ENCODE data around the gene LYPLAL1.
"Not testable (repeated sequence)": the region's sequence is repeated elsewhere in the genome, so short reads cannot be mapped to it uniquely, and the experiment has no call there.

The LYPLAL1 gene

DNA sequence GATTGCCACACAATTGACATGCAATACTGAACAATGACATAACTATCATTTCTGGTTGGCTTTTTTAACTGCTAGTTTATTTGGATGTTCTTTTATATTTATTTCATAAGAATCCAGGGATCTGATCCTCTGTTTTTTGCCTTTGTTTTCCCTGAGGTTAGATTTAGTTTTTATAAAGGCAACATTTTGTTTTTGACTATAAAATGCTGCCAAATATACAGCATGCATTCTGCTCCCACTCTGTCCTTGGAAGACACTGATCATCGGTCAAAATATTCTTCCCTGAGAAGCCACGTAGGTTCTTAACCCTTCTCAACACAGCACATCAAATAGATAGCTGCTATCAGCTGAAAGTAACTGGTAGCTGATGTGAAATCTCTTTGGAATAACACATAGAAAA, 52.5 kb downstream of the LYPLAL1 start:
- DNase-seq, result no peak

DNA sequence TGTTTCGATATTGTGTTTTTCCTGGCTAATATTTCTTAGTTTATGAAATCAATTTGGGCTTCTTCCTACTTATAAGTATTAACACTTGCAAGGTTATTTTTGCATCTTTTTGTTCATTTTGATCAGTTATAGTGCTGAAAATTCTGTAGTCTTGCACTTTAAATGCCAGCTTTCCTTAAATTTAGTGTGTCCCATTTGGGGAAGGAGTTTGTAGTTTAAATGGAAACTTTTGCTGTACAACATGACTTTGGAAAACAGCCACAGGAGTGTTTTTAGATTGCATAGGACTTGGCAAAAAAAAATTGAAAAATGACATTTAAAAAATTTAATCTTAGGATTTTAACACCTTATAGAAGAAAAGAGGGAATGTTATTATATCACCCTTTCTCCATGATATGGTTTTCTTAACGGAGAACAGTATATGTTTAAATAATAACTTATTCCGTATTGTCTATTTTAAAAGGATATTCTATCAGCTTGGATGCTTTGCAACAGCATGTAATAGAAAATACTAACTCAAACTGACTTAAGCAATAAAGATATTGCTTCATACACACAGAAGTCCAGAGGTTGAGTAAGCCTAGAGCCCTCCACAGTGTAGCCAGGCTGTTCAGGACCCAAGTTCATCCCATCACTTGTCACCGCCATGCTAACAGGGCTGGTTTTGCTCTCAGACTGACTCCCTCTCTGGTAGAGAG, 53.8 kb downstream of the LYPLAL1 start:
- DNase-seq, result no peak

DNA sequence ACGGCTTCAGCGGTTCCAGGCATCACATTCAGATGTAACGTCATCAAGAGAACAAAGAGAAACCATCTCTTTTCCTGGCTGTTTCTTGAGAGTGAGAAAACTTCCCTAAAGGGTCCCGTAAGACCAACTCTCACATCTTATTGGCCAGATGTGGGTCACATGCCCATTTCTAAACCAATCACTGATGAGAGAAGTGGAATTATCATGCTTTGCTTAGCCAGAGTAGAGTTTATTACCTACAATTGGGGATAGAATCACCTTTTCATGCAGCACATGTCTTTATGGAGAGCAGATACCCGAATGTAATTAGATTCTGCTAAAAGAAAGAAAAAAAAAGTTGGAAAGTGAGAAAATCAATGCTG, 54.4 kb downstream of the LYPLAL1 start:
- DNase-seq, result no peak

DNA sequence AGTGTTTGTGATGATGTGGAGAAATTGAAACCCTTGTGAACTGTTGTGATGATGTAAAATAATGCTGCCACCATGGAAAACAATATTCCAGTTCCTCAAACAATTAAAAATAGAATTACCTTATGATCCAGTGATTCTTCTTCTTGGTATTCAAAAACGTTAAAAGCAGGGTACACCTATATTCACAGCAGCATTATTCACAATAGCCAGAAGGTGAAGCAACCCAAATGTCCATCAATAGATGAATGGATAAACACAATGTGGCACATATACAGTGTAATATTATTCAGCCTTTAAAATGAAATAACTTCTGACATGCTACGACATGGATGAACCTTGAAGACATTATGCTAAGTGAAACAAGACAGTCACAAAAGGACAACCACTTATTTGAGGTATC, 59.2 kb downstream of the LYPLAL1 start:
- no peak for DNase-seq

DNA sequence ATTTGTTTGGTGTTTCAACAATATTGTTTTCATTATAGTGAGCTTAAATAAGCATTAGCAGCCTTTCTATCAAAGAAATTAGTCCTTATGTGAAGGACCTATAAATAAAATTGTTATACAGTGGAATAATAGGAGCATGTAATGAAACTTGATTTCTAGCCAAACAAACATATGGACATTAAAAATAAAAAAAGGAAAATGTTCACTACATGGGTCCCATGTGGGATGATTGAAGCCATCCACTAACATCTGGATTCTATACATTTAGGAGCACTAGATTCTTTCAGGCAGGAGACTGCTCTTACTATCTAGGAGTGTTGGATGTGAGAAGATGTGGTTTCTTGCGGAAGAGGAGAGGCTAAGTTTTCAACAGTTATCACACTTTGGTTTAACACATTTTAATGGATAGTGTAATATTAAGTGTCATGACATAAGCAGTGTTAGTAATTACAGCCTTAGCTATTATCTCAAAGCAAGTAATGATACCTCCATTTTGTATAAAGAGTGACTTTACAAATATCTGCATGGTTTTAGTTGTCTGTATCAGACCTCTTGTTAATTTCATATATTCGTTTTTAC, 62.3 kb downstream of the LYPLAL1 start:
- DNase-seq, result no peak

DNA sequence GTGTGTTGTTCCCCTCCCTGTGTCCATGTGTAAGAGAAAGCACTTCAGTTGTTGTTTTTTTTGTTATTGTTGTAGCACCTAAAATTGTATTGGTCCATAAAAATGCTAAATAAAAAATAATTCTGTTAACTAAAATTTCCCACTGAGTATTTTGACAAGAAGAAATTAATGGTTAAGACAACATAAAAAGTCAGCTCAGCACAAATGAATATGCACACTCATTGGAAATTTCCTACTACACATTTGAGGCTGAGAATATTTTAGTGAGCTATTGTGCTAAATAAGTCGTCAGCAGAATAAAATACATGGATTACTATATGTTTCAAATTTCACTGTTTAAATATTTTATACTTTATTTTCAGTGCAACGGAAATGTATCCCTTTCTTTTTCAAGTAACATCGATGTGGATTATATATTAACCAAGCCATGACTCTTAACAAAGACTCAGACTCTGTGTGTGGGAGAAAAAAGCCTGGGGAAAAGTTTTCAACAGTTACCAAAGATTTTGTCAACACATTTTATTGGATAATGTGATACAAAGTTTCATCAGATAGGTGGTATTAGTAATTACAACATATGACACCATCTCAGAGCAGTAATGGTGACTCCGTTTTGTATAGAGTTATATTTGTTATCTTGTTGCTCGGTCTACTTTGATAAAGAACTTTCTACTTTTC, 63.4 kb downstream of the LYPLAL1 start:
- no peak for DNase-seq

DNA sequence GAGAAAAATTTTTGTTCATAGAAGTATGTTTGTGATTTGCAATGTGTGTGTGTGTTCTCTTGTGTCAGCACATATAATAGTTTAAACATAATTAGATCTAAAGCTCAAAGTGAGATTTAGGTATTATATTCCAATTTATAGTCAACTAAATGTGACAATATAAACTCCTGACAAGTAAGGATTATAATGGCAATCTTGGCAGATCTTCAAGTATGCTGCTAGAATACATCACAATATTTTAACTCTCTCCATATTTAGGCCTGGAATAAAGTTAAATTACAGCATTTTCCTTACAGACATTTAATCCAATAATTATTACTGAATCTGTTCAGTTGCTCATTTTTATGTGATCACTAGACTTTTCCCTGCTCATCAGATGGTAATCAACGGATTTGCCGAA, 65.8 kb downstream of the LYPLAL1 start:
- no peak for DNase-seq

DNA sequence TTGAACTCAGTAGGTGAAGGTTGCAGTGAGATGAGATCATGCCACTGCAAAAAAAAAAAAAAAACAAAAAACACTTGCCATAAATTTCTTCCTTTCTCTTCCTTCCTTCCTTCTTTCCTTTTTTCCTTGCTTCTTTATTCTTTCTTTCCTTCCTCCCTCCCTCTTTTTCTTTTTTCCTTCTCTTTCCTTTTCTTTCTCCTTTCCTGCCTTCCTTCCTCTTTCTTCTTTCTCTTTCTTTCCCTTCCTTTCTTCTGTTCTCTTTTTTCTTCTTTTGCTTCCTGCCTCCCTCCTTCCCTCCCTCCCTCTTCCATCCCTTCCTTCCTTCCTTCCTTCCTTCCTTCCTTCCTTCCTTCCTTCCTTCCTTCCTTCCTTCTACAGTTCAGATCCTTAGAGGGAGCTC, 71.2 kb downstream of the LYPLAL1 start:
- DNase-seq, result no peak

DNA sequence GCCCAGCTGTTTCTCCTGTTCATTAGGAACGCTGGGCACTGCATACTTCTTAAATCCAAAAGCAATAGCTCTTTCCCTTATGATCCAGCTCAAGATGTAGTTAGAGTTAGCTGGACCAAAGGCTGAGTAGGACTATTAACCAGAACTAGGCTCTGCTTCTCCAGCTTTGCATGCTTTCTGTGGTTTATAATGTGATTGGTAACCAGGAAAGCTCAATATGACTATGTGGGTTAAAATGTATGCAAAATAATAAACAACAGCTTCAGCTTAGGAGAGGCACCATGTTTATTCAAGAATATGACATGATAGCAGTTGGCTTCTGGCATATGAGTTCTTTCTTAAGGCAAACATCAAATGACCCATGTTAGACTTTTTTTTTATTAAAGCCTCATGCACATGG, 73.8 kb downstream of the LYPLAL1 start:
- DNase-seq, result no peak

DNA sequence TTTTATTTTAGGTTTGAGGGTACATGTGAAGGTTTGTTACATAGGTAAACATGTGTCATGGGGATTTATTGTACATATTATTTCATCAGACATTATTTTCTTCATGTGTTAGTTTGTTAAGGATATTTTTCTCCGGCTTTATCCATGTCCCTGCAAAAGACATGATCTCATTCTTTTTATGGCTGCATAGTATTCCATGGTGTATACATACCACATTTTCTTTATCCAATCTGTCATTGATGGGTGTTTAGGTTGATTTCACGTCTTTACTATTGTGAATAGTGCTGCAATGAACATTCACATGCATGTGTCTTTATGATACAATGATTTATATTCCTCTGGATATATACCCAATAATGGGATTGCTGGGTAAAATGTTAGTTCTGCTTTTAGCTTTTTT, 76.8 kb downstream of the LYPLAL1 start:
- DNase-seq, result not testable (repeated sequence)

DNA sequence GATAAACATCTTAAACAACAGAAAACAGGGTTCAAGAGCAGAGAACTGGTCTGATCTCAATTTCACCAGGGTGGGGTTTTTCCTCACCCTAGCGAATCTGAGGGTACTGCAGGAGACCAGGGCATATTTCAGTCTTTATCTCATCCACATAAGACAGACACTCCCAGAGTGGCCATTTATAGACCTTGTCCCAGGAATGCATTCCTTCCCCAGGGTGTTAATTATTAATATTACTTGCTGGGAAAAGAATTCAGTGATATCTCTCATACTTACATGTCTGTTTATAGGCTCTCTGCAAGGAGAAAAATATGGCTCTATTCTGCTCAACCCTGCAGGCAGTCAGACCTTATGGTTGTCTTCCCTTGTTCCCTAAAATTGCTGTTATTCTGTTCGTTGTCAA, 84.1 kb downstream of the LYPLAL1 start:
- DNase-seq, result no peak

DNA sequence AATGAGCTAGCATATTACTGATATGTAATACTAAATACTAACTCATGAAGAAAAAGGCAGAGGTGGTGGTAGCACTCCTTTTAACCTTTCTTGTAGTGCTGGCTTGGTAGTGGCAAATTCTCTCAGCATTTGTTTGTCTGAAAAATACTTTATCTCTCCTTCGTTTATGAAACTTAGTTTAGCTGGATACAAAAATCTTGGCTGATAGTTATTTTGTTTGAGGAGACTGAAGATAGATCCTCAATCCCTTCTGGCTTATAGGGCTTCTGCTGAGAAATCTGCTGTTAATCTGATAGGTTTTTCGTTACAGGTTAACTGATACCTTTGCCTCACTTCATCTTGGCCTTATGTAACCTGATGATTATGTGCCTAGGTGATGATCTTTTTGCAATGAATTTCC, 87.8 kb downstream of the LYPLAL1 start:
- DNase-seq, result no peak
